Stimulated activated CD8-positive, alpha-beta memory T cell treated with anti-CD3 and anti-CD28 coated beads, Interleukin-12 subunit alpha, Interleukin-12 subunit beta, amount 100 ng/mL, for 4 hours (primary cell): ENCODE results near the gene CCDC93.
"Not testable (repeated sequence)": the region's sequence is repeated elsewhere in the genome, so short reads cannot be mapped to it uniquely, and the experiment has no call there.

Experiments used
- DNase-seq: peaks from one replicate; pipeline ENCODE4 v3.0.0-alpha.2; 2020; ENCODE audit warnings: low read depth

The CCDC93 gene

DNA sequence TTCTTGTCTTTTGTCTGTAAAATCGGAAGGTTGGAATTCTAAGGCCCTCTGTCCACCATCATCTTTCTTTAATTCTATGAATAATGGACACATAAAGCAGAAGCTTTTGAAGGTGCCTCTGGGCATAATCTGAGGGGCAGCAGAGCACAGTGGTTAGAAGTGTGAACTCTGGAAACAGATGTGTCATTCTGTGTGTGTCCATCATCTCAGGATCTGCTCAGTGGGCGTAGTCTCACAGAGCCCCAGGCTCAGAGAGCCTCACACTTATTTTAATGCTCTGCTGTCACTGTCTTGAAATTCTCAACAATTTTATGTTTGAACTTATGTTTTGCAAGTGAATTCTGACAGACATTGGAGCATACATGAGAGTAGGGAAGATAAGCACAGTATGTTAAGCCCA lies 31.0 kb upstream of the CCDC93 start:
- DNase-seq: no peak

DNA sequence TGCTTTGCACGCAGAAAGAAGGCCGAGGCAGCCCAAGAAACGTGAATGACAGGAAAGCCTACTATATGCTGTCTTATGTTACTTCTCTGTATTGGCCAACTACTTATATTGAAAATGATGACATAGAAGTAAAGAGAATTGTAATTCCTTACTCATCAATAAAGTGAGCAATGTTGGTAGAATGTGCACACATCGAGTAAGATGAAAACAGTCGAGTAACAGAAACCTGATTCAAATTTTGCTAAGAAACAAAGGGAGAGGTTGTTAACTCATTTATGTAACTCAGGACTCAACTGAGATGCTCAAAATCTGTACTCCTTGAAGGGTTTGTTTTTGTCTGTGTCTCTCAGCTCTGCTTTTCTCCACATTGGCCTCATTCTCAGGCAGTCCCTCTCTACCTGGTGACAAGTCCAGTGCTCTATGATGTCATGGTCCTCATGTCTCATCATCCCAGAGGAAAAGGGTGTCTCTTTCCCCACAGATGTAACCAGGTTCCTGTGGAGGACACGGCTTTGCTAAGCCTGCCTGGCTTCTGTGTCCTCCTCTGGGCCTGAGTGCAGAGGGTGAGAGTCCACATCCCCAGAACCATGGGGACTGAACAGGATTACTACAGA lies 30.3 kb upstream of the CCDC93 start:
- DNase-seq: no peak

DNA sequence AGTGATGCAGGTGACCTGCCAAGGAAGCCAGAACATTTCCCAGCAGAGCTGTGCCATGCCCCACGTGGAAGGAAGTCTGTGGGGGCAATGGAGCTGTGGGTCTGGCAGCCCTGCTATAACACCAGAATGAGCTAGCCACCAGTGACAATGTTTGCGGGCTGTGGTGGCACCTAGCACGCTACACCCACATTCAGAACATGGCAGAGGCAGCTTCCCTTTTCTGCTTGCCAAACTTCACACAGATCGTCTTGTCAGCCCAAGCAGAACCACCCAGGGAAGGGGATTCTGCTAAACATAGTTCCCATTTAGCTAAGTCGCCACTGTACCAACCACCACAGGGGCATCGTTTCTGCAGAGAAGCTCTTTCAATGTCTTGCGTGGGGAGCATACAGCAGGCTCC lies 27.0 kb upstream of the CCDC93 start:
- DNase-seq: no peak

DNA sequence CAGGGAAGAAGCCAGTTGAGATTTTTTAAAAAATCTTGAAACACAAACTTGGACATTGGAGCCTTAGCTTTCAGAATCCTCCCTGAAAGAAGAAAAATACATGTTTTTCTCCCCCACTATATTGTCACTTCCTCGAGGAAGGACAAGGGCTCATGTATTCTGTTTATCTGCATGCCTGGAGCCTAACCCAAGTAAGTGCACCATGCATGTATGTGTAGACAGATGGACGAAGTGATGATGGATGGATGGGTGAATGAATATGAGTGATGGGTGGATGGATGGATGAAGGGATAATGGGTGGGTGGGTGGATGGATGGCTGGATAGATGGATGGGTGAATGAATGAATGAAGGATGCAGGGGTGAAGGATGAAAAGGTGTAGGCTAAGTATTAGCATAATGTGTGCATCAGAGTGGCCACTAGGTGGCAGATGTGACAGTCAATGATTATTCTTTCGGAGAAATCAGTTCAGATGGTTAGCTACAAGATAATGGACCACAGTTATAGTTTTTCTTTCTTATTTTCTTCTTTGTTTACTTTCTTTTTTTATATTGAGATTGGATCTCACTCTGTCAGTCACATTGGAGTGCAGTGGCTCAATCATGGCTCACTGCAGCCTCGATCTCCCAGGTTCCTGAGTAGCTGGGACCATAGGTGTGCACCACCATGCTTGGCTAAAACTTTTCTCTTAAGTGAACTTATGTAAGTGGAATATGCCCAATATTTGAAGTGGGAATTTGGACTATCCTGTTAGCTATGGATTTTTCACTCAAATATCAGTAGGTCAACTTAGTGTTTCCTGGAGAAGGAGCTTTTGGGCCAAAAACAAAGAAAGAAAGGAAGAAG lies 18.5 kb upstream of the CCDC93 start:
- no peak for DNase-seq

DNA sequence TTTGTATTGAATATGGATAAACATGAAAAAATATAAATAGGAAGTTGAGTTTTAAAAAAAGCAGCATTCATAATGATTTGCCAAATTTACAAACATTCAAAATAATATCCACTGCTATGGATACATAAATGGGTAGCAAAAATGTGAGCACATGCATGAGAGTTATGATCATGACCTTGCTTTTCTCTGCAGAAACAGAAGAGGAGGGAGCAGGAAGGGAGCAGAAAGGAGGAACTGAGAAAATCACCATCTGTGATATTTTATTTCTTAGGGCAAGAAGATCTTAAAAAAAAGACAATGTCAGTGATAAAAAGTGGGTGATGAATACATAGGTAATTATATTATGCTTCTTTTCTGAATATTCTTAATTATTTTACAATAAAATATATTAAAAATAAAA lies 17.7 kb upstream of the CCDC93 start:
- no peak for DNase-seq

DNA sequence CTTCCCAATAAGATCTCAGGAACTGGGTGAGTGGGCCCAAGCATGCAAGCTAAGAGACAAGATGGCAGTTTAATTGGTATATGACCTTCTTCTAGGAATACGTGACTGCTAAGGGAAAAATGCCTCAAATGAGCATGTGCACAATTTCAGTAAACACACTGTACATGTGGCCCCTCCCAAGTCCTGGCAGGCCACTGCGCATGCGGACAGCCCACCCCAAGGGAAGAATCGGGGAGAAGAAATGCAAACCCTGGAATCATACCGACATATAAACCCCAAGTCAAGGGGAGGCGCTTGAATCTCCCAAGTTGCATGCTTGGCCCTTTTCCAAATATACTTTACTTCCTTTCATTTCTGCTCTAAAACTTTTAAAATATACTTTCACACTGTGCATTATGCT lies 15.2 kb upstream of the CCDC93 start:
- DNase-seq: no peak

DNA sequence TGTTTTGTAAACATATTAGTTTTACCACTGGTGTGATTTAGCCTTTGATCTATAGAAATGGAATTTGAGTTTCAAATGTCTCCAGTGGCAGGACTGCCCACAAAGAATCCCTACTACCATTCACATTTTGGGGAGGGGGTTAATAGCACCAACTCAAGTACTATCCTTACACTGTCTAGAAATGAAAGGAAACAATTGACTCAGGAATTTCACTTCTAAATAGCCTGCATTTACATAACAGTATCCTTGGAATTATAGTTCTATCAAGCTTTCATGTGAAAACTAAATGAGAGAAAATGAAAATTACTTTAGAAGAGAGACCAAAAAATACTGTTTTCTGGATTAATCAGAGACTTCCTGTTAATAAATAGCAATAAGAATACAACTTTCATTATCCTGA lies 7.5 kb upstream of the CCDC93 start:
- DNase-seq: no peak

DNA sequence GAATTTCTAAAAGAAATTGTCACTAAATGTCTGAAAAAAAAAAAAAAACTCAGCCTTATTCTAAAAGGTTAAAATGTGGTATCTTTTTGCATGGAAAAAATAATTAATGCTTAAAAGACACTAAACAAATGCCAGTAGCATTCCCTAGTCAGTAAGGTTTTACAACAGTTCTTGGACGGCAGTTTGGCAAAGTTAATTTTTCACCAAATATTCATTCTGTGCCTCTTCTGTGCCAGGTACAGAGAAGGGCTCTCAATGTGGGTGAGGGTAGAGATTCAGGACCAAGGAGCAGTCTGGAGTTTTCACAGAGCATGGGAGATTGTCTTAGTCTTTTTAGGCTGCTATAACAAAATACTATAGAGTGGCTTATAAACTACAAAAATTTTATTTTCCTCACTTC lies 6.0 kb upstream of the CCDC93 start:
- DNase-seq: no peak

DNA sequence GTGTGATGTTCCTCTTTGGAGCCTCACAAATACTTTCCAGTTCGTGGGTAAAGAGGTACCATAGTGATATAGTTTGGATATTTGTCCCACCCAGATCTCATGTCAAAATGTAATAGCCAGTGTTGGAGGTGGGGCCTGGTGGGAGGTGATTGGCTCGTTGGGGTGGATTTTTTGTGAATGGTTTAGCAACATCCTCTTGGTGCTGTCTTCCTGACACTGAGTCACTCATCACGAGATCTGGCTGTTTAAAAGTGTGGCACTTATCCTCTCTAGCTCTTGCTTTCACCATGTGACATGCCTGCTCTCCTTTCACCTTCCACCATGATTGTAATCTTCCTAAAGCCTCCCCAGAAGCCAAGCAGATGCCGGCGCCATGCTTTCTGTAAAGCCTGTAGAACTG lies 3.0 kb upstream of the CCDC93 start:
- DNase-seq: no peak

DNA sequence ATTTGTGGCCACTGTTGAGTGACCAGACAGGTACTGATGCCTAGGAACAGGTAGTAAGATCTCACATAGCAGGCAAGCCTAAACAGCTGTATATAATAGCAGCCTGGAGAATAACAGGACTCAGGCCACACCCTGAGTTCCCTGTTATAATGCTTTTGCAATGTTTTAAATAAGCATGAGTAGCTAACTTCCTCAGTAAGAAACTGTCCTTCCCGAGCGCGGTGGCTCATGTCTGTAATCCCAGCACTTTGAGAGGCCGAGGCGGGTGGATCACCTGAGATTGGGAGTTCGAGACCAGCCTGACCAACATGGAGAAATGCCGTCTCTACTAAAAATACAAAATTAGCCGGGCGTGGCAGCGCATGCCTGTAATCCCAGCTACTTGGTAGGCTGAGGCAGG lies 1.9 kb upstream of the CCDC93 start:
- DNase-seq: not testable (repeated sequence)

DNA sequence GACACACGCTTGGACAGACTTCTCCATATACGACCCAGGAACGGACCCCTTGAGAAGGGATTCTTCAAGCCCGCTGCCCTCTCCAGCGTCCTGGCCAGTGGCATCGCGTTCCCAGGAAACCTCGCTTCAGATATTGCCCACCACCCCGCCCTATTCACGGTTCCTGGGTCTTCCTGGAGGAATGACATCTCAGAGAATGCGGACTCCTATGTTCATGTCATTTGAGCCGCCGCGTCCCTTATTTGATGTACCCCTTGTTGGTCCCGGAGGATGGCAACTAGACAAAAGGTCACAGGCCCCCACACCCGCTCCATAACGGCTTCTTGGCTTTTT lies 588 bp upstream of the CCDC93 start:
- DNase-seq: no peak

DNA sequence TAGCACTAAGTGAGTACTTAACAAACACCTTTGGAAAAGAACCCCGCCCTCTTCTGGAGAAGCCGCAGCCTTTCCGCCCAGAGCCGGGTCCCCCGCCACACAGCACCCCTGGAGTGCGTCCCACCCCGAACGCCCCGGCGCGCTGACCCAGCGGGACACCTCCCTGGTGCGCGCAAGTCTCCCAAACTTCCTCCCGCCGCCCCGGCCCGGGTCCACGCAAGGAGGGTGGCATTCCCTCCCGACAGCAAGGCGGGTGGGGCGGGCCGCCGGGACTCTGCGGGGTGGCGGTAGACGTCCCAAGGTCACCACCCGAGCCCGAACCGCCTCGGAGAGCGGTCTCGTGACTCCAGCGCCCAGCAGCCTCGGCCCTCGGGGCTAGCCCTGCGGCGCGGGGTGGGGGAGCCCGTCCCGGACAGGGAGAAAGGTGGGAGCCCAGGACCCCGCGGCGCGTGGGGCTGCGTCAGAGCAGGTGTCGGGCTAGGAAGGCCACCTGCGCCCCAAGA lies 598 bp downstream of the CCDC93 start:
- DNase-seq: no peak

DNA sequence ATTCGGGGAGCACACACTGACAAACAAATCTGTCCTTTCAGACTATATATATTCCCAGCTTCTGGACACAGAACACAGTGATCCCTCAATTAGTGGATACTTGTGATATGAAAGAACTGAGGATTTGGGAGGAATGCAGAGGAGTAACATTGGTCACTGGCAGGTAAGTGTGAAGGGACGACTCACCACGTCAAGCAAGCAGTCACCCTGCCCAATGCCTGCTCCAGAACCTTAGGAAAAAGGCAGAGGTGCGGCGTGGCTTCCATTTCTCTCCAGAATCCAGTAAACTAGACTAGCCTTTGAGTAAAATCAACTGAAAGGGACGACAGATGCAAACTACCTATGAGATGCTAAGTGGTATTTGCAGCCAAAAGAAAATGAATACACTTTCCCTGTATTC lies 1.1 kb downstream of the CCDC93 start:
- DNase-seq: no peak

DNA sequence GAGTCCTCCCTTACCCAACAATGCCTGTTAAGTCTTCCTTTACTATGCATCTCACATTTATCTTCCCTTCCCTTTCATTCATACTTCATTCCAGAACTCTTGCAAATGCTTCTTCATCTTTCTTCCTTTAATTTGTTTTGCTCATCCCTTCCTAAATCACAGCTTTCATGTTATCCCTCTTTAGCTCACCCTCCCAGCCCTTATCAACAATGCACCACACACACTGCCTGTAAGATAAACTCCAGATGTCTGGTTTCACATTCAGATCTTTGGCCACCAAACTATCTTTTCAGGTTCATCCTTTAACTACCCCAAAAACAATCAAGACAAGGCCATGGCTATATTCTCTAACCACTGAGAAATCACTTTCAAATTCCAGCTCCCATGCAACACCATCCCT lies 3.4 kb downstream of the CCDC93 start:
- DNase-seq: no peak

DNA sequence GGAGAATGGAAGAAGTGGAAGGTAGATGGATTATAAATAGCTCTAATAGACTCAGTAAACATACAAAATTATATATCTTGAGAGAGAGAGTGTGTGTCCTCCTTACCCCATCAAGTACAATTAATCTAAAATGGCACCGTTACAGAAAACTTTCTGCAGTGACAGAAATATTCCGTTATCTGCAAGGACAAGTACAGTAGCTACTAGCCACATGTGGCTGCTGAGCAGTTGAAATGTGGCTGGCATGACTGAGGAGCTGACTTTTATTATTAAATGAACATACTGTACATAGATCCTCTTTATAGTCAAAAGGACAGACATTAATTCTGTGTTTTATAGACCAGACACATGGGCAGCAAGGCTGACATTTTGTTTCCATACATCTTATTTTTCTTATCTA lies 7.0 kb downstream of the CCDC93 start:
- DNase-seq: no peak

DNA sequence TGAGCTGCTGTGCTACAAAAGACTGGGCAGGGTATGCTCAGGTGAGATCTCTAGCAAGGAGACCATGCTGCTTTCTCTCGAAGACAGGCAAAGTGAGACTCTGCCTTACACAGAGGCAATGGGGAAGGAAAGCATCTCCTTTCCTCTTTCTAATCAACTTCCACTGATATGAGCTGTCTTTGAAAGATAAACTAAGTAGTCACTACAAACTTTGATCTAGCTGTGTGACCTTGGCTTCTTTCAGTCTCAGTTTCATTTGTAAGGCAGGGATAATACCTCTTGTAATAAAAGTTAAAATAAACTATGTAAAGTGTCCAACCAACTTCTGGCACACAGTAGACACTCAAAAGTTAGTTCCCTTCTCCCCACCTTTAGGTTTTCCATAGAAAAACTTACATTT lies 7.5 kb downstream of the CCDC93 start:
- no peak for DNase-seq

DNA sequence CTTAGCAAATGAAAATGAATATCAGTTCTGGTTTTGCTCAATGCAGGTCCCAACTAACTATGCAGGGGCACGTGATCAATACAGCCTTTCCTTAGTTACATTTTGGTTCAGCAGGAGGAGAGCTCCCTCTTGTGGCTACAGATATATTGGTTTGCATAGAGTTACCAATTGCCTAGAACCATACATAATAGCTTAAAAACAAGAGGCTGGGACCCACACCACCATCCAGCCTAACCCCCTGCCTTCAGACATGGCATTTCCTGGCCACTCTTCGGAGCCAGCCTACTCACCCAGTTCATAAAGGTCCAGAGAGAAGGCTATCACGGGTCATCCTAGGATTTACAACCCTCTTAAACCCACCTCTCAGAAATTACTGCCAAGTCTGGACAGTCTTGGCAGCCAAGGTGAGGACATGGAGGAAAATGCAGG lies 10.5 kb downstream of the CCDC93 start:
- DNase-seq: no peak

DNA sequence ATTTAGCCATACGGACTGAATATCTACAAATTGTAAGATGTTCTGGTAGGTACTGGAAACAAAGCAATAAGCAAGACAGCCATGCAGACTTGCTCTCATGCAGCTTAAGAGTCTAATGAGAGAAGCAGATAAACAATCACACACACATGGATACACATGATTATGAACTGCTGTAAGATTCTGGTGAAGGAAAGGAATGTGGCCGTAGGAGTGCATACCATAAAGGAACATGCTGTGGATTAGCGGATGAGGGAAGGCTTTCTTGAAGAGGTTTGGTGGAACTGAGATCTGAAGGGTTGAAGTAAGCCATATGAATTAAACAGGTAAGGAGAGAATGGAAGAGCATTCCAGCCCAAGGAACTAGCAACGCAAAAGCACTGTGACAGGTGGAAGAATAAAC lies 13.8 kb downstream of the CCDC93 start:
- no peak for DNase-seq

DNA sequence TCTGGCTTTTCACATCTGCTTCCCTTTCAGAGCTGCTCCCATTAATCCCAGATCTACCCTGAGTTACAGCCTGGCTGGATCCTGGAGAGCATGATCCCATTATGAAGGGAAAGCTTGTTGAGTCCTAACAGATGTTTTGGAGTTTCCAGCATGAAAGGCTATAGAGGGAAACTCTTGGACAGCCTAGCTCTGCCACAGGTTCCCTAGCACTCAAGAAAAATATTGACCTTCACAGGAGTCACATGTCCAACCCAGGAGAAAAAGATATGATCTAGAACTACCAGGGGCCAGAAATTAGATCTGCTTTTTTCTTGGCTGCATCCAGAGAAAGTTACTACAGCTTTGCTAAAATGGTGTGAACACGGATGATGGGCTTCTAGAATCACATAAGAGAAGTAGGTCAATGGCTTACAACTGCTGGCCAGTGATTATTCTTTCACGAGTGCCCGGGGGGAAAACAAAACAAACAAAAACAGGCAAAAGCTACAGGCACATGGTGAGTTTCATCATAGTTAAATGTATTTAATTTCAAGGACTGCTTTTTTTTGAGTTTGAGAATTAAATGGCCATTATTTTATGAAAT lies 15.9 kb downstream of the CCDC93 start:
- no peak for DNase-seq

DNA sequence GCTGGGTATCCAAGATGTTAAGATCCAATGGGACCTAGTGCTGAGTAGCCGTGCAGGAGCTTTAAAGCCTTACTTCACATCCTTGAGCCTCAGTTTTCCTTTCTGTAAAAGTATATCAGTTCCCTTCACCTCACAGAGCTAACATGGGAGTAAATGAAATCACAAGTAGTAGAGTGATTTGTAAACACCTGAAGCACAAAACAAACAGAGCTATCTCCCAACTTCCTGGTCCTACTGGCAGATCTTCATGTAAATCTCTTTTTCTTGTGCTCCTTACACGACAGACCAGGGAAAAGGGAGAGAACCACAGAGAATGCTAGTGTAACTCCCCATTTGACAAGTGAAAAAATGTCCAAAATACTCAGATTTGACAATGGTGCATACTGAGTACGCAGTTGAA lies 17.3 kb downstream of the CCDC93 start:
- DNase-seq: no peak

DNA sequence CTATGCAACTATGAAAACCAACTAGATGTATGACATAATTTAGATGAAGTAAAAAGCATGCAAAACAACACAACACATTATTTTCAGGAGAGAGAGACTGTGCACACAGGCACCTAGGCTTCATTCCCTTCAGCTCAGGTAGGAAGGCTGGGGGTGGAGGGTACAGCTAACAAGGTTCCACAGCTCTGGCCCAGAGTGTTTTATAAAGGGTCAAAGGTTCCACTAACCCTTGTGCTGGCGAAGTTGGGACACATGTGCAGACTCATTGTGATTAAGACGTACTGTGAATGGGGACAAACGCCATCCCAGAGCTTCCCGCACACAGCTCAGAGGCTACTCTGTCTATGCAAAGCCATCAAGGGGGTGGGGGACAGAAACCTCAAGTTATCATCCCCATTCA lies 19.1 kb downstream of the CCDC93 start:
- no peak for DNase-seq

DNA sequence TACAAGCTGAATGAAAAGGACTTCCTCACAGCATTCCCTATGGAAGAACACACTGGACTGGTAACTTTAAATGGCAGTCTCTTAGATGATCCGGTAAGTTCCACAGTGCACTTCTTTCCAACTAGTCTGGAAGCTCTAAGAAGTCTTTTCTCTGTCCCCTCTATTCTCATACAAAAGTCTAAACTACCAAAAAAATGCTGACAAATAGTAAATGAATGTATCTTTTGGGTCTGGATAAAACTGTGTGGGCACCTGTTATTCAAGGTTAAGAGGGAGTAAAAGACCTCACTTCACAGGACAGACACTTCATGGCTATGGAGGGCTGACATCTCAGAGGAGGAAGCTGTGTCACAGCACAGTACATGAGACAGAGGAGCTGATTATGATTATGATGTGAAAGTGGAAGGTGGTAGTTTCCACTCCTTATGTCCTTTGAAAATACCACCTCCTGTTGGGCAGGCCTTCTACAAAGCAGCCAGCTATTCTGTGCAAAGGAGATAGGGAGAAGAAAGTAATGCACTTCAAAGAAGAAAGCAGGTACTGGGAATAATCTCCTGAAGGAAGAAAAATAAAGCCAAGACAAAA lies 23.9 kb downstream of the CCDC93 start:
- no peak for DNase-seq

DNA sequence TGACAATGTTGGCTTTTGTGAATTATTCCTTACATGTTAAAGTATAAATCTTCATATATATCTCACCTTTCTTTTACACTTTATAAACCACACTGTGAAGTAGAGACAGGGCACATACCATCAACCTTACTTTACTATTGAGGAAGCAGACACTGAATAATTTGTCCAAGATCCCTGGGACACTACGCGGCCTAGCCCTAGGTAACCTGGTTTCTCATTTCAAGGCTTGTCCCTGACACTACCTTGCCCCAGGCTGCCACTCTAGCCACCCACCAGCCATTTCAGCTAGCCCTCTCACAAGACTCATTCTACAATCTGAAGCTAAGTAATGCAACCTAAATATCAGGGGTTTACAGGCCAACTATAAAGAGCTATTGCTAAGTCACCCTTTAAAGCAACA lies 26.7 kb downstream of the CCDC93 start:
- DNase-seq: no peak
